Measurements from ENCODE around the gene JMJD4. TPM values are rescaled to one million over a fixed set of nuclear protein-coding genes. Genes with fewer than 3 reads are reported as not detected.

The JMJD4 gene
- total RNA-seq, 1 donor from 2014 or later, result 13.4 TPM

DNA sequence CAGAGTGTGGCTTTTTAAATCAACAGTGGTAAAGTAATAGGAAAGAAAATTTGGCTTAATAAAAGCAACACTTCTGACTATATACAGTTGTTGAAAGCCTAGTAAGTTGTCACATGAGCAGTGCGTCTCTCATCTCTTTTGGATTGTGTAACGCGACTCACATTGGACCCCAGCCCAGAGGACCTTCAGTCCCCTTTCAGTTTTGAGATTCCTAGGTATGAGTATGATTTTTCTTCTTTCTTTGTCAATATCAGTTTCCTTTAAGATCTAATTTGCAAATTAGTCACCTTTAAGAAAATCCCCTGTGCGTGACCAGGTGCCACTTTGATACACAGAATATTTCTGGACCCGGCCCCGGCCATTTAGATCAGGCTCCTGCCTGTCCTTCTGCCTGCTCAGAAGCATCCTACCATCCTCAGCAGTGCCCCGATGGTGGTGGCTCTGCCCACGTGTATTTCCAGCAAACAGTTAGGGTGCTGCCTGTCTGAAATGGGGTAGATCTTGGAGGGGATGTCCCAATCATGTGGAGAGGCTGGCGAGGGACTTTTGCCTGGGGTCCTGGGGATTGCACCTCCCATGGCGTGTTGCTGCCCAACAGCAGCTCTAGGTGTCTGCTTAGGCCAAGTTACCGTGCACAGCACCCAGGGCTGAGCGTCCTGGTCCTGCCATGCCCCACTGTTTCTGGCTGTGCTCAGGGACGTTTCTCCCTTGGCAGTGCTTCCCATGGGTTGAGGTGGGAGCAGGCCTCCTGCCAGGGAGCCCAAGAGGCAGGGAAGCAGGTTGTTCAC, 21.3 kb upstream of the JMJD4 start:
- TF ChIP-seq, protein P1, sequence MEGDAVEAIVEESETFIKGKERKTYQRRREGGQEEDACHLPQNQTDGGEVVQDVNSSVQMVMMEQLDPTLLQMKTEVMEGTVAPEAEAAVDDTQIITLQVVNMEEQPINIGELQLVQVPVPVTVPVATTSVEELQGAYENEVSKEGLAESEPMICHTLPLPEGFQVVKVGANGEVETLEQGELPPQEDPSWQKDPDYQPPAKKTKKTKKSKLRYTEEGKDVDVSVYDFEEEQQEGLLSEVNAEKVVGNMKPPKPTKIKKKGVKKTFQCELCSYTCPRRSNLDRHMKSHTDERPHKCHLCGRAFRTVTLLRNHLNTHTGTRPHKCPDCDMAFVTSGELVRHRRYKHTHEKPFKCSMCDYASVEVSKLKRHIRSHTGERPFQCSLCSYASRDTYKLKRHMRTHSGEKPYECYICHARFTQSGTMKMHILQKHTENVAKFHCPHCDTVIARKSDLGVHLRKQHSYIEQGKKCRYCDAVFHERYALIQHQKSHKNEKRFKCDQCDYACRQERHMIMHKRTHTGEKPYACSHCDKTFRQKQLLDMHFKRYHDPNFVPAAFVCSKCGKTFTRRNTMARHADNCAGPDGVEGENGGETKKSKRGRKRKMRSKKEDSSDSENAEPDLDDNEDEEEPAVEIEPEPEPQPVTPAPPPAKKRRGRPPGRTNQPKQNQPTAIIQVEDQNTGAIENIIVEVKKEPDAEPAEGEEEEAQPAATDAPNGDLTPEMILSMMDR (IDR thresholded peaks at IDR 0.05; ENCODE audit: unreplicated experiment), result no peak
- H3K27ac Mint-ChIP-seq (ENCODE audit: unreplicated experiment), result no peak overlapping the region
- H3K4me1 Mint-ChIP-seq (ENCODE audit: unreplicated experiment), result no peaks in the 10 kb centered on the region
- H3K36me3 Mint-ChIP-seq (ENCODE audit: low read depth, unreplicated experiment), result peaks cover 20% of the 10 kb centered on the region
- H3K4me3 Mint-ChIP-seq (ENCODE audit: unreplicated experiment), result no peak overlapping the region
- H3K27me3 Mint-ChIP-seq (ENCODE audit: unreplicated experiment), result peaks cover 2% of the 10 kb centered on the region
- H3K9me3 Mint-ChIP-seq (ENCODE audit: unreplicated experiment), result no peaks in the 10 kb centered on the region
- no peak for DNase-seq (ENCODE audit: low spot score)

GRCh38 chr1:227754958-227755357, 19.9 kb upstream of the JMJD4 start:
- no peaks in the 10 kb centered on the region for H3K9me3 Mint-ChIP-seq (ENCODE audit: unreplicated experiment)
- no peak for DNase-seq (ENCODE audit: low spot score)
- peaks cover 13% of the 10 kb centered on the region for H3K36me3 Mint-ChIP-seq (ENCODE audit: low read depth, unreplicated experiment)
- no peak overlapping the region for H3K27ac Mint-ChIP-seq (ENCODE audit: unreplicated experiment)
- H3K4me1 Mint-ChIP-seq (ENCODE audit: unreplicated experiment), result no peaks in the 10 kb centered on the region
- TF ChIP-seq, protein P1 (IDR thresholded peaks at IDR 0.05; ENCODE audit: unreplicated experiment), result no peak
- peaks cover 2% of the 10 kb centered on the region for H3K27me3 Mint-ChIP-seq (ENCODE audit: unreplicated experiment)
- H3K4me3 Mint-ChIP-seq (ENCODE audit: unreplicated experiment), result no peak overlapping the region

DNA sequence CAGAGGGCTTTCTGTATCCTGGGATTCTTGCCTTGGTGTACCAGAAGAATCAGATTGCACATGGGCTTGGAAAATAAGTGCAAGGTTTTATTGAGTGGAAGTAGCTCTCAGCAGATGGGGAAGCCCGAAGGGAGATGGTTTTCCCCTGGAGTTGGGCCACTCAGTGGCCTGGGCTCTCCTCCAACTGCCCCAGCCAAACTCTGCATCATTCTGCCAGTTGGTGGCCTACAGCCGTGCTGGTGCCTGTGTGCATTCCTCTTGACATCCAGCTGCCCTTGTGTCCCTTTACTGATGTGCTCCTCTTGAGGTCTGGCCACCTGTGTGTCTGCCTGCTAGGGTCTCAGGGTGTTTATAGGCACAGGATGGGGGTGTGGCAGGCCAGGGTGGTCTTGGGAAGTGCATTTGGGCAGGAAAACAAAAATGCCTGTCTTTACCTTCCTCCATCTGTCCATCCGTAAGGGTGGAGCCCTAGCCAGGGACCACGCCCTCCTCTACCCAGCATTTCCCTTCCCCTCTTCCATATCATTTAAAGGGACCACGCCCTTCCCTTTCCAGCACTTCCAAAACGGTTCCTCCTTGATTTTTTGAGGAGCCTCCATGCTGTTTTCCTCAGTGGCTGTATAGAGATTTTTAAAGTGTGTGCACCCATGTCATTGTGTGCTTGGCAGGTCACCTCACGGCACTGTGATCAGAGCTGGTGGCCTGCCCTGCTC, 19.1 kb upstream of the JMJD4 start:
- H3K27ac Mint-ChIP-seq (ENCODE audit: unreplicated experiment), result no peak overlapping the region
- H3K9me3 Mint-ChIP-seq (ENCODE audit: unreplicated experiment), result no peaks in the 10 kb centered on the region
- DNase-seq (ENCODE audit: low spot score), result no peak

GRCh38 chr1:227749916-227750710, 15.0 kb upstream of the JMJD4 start:
- TF ChIP-seq, protein P1 (IDR thresholded peaks at IDR 0.05; ENCODE audit: unreplicated experiment), result no peak
- no peaks in the 10 kb centered on the region for H3K4me1 Mint-ChIP-seq (ENCODE audit: unreplicated experiment)
- H3K9me3 Mint-ChIP-seq (ENCODE audit: unreplicated experiment), result no peaks in the 10 kb centered on the region
- no peak overlapping the region for H3K27ac Mint-ChIP-seq (ENCODE audit: unreplicated experiment)
- H3K27me3 Mint-ChIP-seq (ENCODE audit: unreplicated experiment), result peaks cover 7% of the 10 kb centered on the region
- DNase-seq (ENCODE audit: low spot score), result no peak
- H3K36me3 Mint-ChIP-seq (ENCODE audit: low read depth, unreplicated experiment), result peaks cover 14% of the 10 kb centered on the region
- no peak overlapping the region for H3K4me3 Mint-ChIP-seq (ENCODE audit: unreplicated experiment)

More for the DNA sequence above, 19.1 kb upstream of the JMJD4 start:
- Mint-ChIP-seq H3K27me3 (ENCODE audit: unreplicated experiment) (peaks cover 2% of the 10 kb centered on the region), H3K36me3 (ENCODE audit: low read depth, unreplicated experiment) (peaks cover 13% of the 10 kb centered on the region), H3K4me3 (ENCODE audit: unreplicated experiment) (no peak overlapping the region), H3K4me1 (ENCODE audit: unreplicated experiment) (no peaks in the 10 kb centered on the region)
- TF ChIP-seq, protein P1 (IDR thresholded peaks at IDR 0.05; ENCODE audit: unreplicated experiment), result no peak

All from endothelial cell (in vitro differentiated cells).